Measurements from ENCODE around the gene ICAM3.
A peak's percentile ranks its signal among the peaks of the same experiment; 100 is the strongest.

ICAM3 gene

GRCh38 chr19:10290357-10290875 lies 49.0 kb downstream of the ICAM3 start:
- DNase-seq: no peak

DNA sequence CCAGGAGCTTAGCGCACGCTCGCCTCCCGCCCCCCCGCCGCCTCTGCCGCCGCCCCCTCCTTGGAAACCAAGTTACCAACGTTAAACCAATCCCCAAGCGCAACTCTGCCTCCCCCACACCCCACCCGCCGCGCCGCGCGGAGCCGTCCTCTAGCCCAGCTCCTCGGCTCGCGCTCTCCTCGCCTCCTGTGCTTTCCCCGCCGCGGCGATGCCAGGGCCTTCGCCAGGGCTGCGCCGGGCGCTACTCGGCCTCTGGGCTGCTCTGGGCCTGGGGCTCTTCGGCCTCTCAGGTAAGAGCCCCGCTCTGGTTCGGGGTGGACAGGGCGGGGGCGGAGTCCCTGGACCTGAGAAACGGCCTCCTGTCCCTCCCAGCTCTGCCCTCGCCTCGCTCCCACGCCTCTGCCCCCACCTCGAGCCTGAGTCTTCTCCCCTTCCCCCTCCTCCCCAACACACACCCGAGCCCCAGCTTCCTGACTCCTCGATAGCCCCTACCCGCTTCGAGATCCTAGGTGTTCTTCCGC lies 49.5 kb downstream of the ICAM3 start, which contains the start of gene ICAM5:
Gene ICAM5 (plus strand): TSS at position 117 of the 521 bp plus-strand sequence. CDS start 92 bp downstream, at position 209.
- no peak for DNase-seq

GRCh38 chr19:10289167-10289835 lies 50.1 kb downstream of the ICAM3 start:
- DNase-seq: peak; percentile 39

GRCh38 chr19:10288662-10289166 lies 50.7 kb downstream of the ICAM3 start:
- no peak for DNase-seq

GRCh38 chr19:10286803-10287737 lies 52.4 kb downstream of the ICAM3 start, which contains the start of gene ICAM4:
Gene ICAM4, plus strand, starts transcription at chr19:10286955. Its CDS starts 58 bp downstream, at chr19:10287013.
- DNase-seq: no peak

DNA sequence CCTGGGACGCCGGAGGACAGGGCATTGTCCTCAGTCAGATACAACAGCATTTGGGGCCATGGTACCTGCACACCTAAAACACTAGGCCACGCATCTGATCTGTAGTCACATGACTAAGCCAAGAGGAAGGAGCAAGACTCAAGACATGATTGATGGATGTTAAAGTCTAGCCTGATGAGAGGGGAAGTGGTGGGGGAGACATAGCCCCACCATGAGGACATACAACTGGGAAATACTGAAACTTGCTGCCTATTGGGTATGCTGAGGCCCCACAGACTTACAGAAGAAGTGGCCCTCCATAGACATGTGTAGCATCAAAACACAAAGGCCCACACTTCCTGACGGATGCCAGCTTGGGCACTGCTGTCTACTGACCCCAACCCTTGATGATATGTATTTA lies 54.0 kb downstream of the ICAM3 start:
- DNase-seq: no peak

GRCh38 chr19:10284960-10285278 lies 54.5 kb downstream of the ICAM3 start:
- DNase-seq: no peak

GRCh38 chr19:10284065-10284959 lies 55.1 kb downstream of the ICAM3 start:
- DNase-seq: no peak

Data from NCI-H1417 treated with DMSO at 0.1 percent for 48 hours (cell line).